Tibial nerve (tissue), 3 donors: ENCODE data around the gene EIF3B.

Source experiments
- CTCF ChIP-seq, 5 experiments: fragments of 200-600 bp in 3 of 5; fragments of 450-650 bp in 2 of 5; sonication (generic) in 3 of 5; IDR thresholded peaks; one replicate each; pipeline ENCODE4 v1.5.1; 2016 to 2019; ENCODE audit warnings: antibody characterized with exemption in 5 of 5, mild to moderate bottlenecking in 3 of 5, moderate library complexity in 2 of 5
- POLR2A ChIP-seq, 2 donors: fragments of 450-650 bp; IDR thresholded peaks; one replicate each; pipeline ENCODE4 v1.6.1; 2017; ENCODE audit warnings: antibody characterized with exemption in 2 of 2, mild to moderate bottlenecking in 2 of 2, moderate library complexity in 2 of 2

- no peak for TF ChIP-seq POLR2A (IDR thresholded peaks at IDR 0.05)
- no peak for TF ChIP-seq CTCF (IDR thresholded peaks at IDR 0.05)
Observed at GRCh38 chr7:2315787-2316186, 38.8 kb upstream of the EIF3B start.
